NCI-H1092 (cell line): ENCODE results near the gene SRSF11.
"Not testable (repeated sequence)": the region's sequence is repeated elsewhere in the genome, so short reads cannot be mapped to it uniquely, and the experiment has no call there.

Experiments used
- DNase-seq: peaks from one replicate; lab custom pipeline; 2025; lab: John Stamatoyannopoulos, UW

The SRSF11 gene

GRCh38 chr1:70221238-70222121, at the start of gene SRSF11:
SRSF11 (plus strand) TSS chr1:70221380; CDS start chr1:70221637, 257 bp downstream.
- DNase-seq, result peak; percentile 87

GRCh38 chr1:70171512-70171911, 49.7 kb upstream of the SRSF11 start:
- DNase-seq, result no peak

- not testable (repeated sequence) for DNase-seq
Observed at GRCh38 chr1:70185181-70185580, 36.0 kb upstream of the SRSF11 start.

GRCh38 chr1:70188522-70188921, 32.7 kb upstream of the SRSF11 start:
- DNase-seq, result no peak

GRCh38 chr1:70190180-70190579, 31.0 kb upstream of the SRSF11 start:
- DNase-seq, result no peak

- DNase-seq, result not testable (repeated sequence)
Observed at GRCh38 chr1:70192446-70192845, 28.7 kb upstream of the SRSF11 start.

GRCh38 chr1:70194601-70195000, 26.6 kb upstream of the SRSF11 start:
- DNase-seq, result no peak

- DNase-seq, result no peak
Observed at GRCh38 chr1:70195342-70195741, 25.8 kb upstream of the SRSF11 start.

GRCh38 chr1:70196333-70196732, 24.8 kb upstream of the SRSF11 start:
- no peak for DNase-seq

- DNase-seq, result no peak
Observed at GRCh38 chr1:70200065-70200464, 21.1 kb upstream of the SRSF11 start.

- DNase-seq, result no peak
Observed at GRCh38 chr1:70202173-70202758, 18.9 kb upstream of the SRSF11 start.

- DNase-seq, result no peak
Observed at GRCh38 chr1:70204139-70204538, 17.0 kb upstream of the SRSF11 start.

- no peak for DNase-seq
Observed at GRCh38 chr1:70204600-70204999, 16.6 kb upstream of the SRSF11 start.

GRCh38 chr1:70205071-70205433, 16.1 kb upstream of the SRSF11 start:
- DNase-seq, result no peak

GRCh38 chr1:70205434-70206118, 15.6 kb upstream of the SRSF11 start, which contains the start of gene LRRC40:
LRRC40 (minus strand) TSS chr1:70205579; CDS start chr1:70205540, 39 bp downstream.
- DNase-seq, result peak; percentile 84

- not testable (repeated sequence) for DNase-seq
Observed at GRCh38 chr1:70206833-70207232, 14.3 kb upstream of the SRSF11 start.

- DNase-seq, result no peak
Observed at GRCh38 chr1:70207492-70207891, 13.7 kb upstream of the SRSF11 start.

- no peak for DNase-seq
Observed at GRCh38 chr1:70208292-70208691, 12.9 kb upstream of the SRSF11 start.

GRCh38 chr1:70210820-70211219, 10.4 kb upstream of the SRSF11 start:
- no peak for DNase-seq

GRCh38 chr1:70211541-70211940, 9.6 kb upstream of the SRSF11 start:
- DNase-seq, result no peak

GRCh38 chr1:70220015-70220414, 1.2 kb upstream of the SRSF11 start:
- no peak for DNase-seq

- DNase-seq, result no peak
Observed at GRCh38 chr1:70220517-70221237, 503 bp upstream of the SRSF11 start.
